Measurements from ENCODE around the gene ANKMY2.

Gene ANKMY2

DNA sequence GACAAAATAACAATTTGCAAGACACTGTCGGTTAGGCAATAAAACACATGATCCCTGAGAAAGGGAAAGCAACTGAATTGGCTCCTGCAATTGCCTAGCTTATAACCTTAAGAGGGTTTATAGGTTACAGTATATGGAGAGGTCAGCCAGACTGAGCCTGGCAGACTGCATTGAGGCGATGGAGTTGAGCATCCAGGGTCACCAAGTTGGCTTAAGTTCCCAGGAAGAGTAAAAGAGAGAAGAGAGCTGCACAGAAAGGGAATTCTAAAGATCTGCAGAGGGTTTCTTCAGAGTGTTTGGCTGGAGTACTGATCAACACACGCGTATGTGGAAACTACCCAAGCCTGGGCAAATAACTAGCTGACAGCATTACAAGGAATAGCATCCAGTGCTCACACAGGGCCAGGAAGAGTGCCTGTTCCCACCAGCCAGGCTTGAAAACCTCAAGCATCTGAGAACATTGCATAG is 11.2 kb downstream of the ANKMY2 start:
- Histone ChIP-seq H3K27ac (no peak overlapping the region), H3K4me2 (ENCODE audit: low read length) (no peak overlapping the region), H2AFZ (no peak overlapping the region), H3K9me3 (ENCODE audit: control insufficient read depth, low read length) (no peaks in the 10 kb centered on the region), H3K27me3 (ENCODE audit: control insufficient read depth, insufficient read depth, low read length) (no peaks in the 10 kb centered on the region), H3K4me1 (no peaks in the 10 kb centered on the region), H3K4me3 (ENCODE audit: low read depth, low read length) (no peak overlapping the region), H3K79me2 (peaks cover 4% of the 10 kb centered on the region), H3K36me3 (ENCODE audit: control insufficient read depth, insufficient read depth, low read length) (no peaks in the 10 kb centered on the region), H3K9ac (no peak overlapping the region)
- TF ChIP-seq, protein P1, sequence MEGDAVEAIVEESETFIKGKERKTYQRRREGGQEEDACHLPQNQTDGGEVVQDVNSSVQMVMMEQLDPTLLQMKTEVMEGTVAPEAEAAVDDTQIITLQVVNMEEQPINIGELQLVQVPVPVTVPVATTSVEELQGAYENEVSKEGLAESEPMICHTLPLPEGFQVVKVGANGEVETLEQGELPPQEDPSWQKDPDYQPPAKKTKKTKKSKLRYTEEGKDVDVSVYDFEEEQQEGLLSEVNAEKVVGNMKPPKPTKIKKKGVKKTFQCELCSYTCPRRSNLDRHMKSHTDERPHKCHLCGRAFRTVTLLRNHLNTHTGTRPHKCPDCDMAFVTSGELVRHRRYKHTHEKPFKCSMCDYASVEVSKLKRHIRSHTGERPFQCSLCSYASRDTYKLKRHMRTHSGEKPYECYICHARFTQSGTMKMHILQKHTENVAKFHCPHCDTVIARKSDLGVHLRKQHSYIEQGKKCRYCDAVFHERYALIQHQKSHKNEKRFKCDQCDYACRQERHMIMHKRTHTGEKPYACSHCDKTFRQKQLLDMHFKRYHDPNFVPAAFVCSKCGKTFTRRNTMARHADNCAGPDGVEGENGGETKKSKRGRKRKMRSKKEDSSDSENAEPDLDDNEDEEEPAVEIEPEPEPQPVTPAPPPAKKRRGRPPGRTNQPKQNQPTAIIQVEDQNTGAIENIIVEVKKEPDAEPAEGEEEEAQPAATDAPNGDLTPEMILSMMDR (IDR thresholded peaks at IDR 0.05), result no peak

GRCh38 chr7:16630654-16631053 is 14.9 kb downstream of the ANKMY2 start:
- no peaks in the 10 kb centered on the region for H3K27me3 ChIP-seq (ENCODE audit: control insufficient read depth, insufficient read depth, low read length)
- TF ChIP-seq, protein P1 (IDR thresholded peaks at IDR 0.05), result no peak
- H3K4me2 ChIP-seq (ENCODE audit: low read length), result no peak overlapping the region
- no peaks in the 10 kb centered on the region for H3K36me3 ChIP-seq (ENCODE audit: control insufficient read depth, insufficient read depth, low read length)
- peaks cover 4% of the 10 kb centered on the region for H3K79me2 ChIP-seq
- H3K9me3 ChIP-seq (ENCODE audit: control insufficient read depth, low read length), result no peaks in the 10 kb centered on the region
- H3K4me1 ChIP-seq, result no peaks in the 10 kb centered on the region
- H3K4me3 ChIP-seq (ENCODE audit: low read depth, low read length), result no peak overlapping the region
- H3K27ac ChIP-seq, result no peak overlapping the region
- H3K9ac ChIP-seq, result no peak overlapping the region
- H2AFZ ChIP-seq, result no peak overlapping the region

GRCh38 chr7:16627236-16627635 is 18.3 kb downstream of the ANKMY2 start:
- H3K27ac ChIP-seq, result no peak overlapping the region
- no peaks in the 10 kb centered on the region for H3K79me2 ChIP-seq
- no peak overlapping the region for H2AFZ ChIP-seq
- no peaks in the 10 kb centered on the region for H3K27me3 ChIP-seq (ENCODE audit: control insufficient read depth, insufficient read depth, low read length)
- TF ChIP-seq, protein P1 (IDR thresholded peaks at IDR 0.05), result no peak
- H3K4me1 ChIP-seq, result no peaks in the 10 kb centered on the region
- no peaks in the 10 kb centered on the region for H3K9me3 ChIP-seq (ENCODE audit: control insufficient read depth, low read length)
- H3K9ac ChIP-seq, result no peak overlapping the region
- no peaks in the 10 kb centered on the region for H3K36me3 ChIP-seq (ENCODE audit: control insufficient read depth, insufficient read depth, low read length)
- no peak overlapping the region for H3K4me3 ChIP-seq (ENCODE audit: low read depth, low read length)
- H3K4me2 ChIP-seq (ENCODE audit: low read length), result no peak overlapping the region

DNA sequence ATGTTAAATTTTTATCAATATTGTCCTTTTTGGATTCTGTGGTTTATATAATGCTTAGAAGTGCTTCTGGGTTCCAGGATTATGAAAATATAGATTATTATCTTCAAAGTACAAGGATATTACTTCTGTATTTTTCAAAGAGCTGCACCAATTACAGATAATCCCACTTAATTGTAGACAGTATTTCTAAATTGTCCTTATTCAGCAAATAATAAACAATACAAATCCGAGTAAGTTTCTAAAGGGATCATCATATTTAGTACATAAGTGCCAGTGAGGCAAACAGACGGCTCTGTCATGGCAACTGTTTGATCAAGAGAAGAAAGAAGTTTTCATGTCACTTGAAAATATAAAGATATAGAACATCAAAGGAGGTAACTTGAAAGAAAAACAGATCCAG is 19.2 kb downstream of the ANKMY2 start:
- H2AFZ ChIP-seq, result no peak overlapping the region
- no peaks in the 10 kb centered on the region for H3K9me3 ChIP-seq (ENCODE audit: control insufficient read depth, low read length)
- no peaks in the 10 kb centered on the region for H3K79me2 ChIP-seq
- no peaks in the 10 kb centered on the region for H3K27me3 ChIP-seq (ENCODE audit: control insufficient read depth, insufficient read depth, low read length)
- H3K4me3 ChIP-seq (ENCODE audit: low read depth, low read length), result no peak overlapping the region
- TF ChIP-seq, protein P1 (IDR thresholded peaks at IDR 0.05), result no peak
- H3K36me3 ChIP-seq (ENCODE audit: control insufficient read depth, insufficient read depth, low read length), result no peaks in the 10 kb centered on the region
- no peak overlapping the region for H3K9ac ChIP-seq
- no peaks in the 10 kb centered on the region for H3K4me1 ChIP-seq
- no peak overlapping the region for H3K4me2 ChIP-seq (ENCODE audit: low read length)
- H3K27ac ChIP-seq, result no peak overlapping the region

DNA sequence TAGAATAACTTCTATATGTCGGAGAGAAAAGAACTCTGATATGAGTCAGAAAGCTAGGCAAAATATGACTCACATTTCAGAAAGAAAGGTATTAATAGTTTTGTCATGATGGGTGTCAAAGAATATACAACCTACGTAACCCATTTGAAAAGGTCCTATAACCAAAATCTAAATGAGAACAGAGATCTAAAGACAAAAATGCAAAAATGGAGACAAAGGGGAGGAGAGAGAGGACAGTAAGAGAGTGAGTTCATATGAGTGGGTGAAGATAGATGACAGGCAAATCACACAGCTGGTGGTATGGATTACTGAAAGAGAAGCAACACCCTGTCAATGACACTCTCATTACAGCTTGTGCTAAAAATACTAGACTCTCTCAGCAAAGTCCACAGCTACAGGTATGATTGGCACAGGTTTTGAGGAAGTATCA is 25.6 kb downstream of the ANKMY2 start:
- Histone ChIP-seq H3K9ac (no peak overlapping the region), H3K9me3 (ENCODE audit: control insufficient read depth, low read length) (no peaks in the 10 kb centered on the region), H3K79me2 (no peaks in the 10 kb centered on the region), H3K27ac (no peak overlapping the region), H3K4me3 (ENCODE audit: low read depth, low read length) (no peak overlapping the region), H3K36me3 (ENCODE audit: control insufficient read depth, insufficient read depth, low read length) (no peaks in the 10 kb centered on the region), H3K27me3 (ENCODE audit: control insufficient read depth, insufficient read depth, low read length) (no peaks in the 10 kb centered on the region), H3K4me1 (no peaks in the 10 kb centered on the region), H3K4me2 (ENCODE audit: low read length) (no peak overlapping the region), H2AFZ (no peak overlapping the region)
- TF ChIP-seq, protein P1 (IDR thresholded peaks at IDR 0.05), result no peak

Measured in parathyroid adenoma (tissue), 2 donors.